WERI-Rb-1 (cell line): Measurements from ENCODE around the gene SLC2A9.

Source experiments
- DNase-seq: peaks from one replicate; pipeline ENCODE4 v3.0.0-alpha.2; 2020
- H3K27ac ChIP-seq: fragments of 250-450 bp; sonication (Bioruptor Pico); 2 replicates; pipeline ENCODE4 v1.5.1; 2020; ENCODE audit warnings: mild to moderate bottlenecking, moderate library complexity
- H3K27me3 ChIP-seq: fragments of 250-450 bp; sonication (Bioruptor Pico); 2 replicates; pipeline ENCODE4 v1.5.1; 2021; ENCODE audit warnings: mild to moderate bottlenecking, low read depth, moderate library complexity; ENCODE audit not compliant: insufficient read depth, severe bottlenecking
- H3K36me3 ChIP-seq: fragments of 250-450 bp; sonication (Bioruptor Pico); 2 replicates; pipeline ENCODE4 v1.5.1; 2020; ENCODE audit warnings: mild to moderate bottlenecking, moderate library complexity
- H3K4me3 ChIP-seq: 2 replicates; pipeline ENCODE4 v1.5.1; 2011; ENCODE audit warnings: low read depth, mild to moderate bottlenecking, control low read depth, low read length
- H3K9me3 ChIP-seq: fragments of 250-450 bp; sonication (Bioruptor Pico); 2 replicates; pipeline ENCODE4 v1.5.1; 2021; ENCODE audit warnings: mild to moderate bottlenecking, moderate library complexity; ENCODE audit not compliant: severe bottlenecking
- CTCF ChIP-seq: IDR thresholded peaks from 2 replicates; pipeline ENCODE4 v1.5.1; 2011; ENCODE audit warnings: low read depth, mild to moderate bottlenecking, control low read depth, inconsistent platforms, low read length

The SLC2A9 gene

GRCh38 chr4:10006601-10007435 lies 14.5 kb downstream of the SLC2A9 start:
- no peak for TF ChIP-seq CTCF
- no peaks in the 10 kb centered on the region for H3K27me3 ChIP-seq
- no peak overlapping the region for H3K27ac ChIP-seq
- no peak for DNase-seq
- H3K9me3 ChIP-seq, result no peaks in the 10 kb centered on the region
- H3K4me3 ChIP-seq, result no peak overlapping the region
- H3K36me3 ChIP-seq, result no peaks in the 10 kb centered on the region; the same call in 1 of the 2 replicates

- no peaks in the 10 kb centered on the region for H3K27me3 ChIP-seq
- H3K9me3 ChIP-seq, result no peaks in the 10 kb centered on the region
- no peak overlapping the region for H3K27ac ChIP-seq
- no peaks in the 10 kb centered on the region; the same call in 1 of the 2 replicates for H3K36me3 ChIP-seq
- no peak overlapping the region for H3K4me3 ChIP-seq
- TF ChIP-seq CTCF, result no peak
- no peak for DNase-seq
These were observed 15.1 kb downstream of the SLC2A9 start for GRCh38 chr4:10006231-10006600.

- no peaks in the 10 kb centered on the region for H3K27me3 ChIP-seq
- no peak overlapping the region for H3K27ac ChIP-seq
- TF ChIP-seq CTCF, result no peak
- no peaks in the 10 kb centered on the region; the same call in 1 of the 2 replicates for H3K36me3 ChIP-seq
- no peaks in the 10 kb centered on the region for H3K9me3 ChIP-seq
- DNase-seq, result no peak
- no peak overlapping the region for H3K4me3 ChIP-seq
These were observed 15.7 kb downstream of the SLC2A9 start for GRCh38 chr4:10005632-10006031.

GRCh38 chr4:10003666-10004065 lies 17.6 kb downstream of the SLC2A9 start:
- DNase-seq, result no peak
- no peaks in the 10 kb centered on the region for H3K27me3 ChIP-seq
- no peak for TF ChIP-seq CTCF
- no peaks in the 10 kb centered on the region for H3K9me3 ChIP-seq
- H3K36me3 ChIP-seq, result no peaks in the 10 kb centered on the region
- H3K27ac ChIP-seq, result no peak overlapping the region
- H3K4me3 ChIP-seq, result no peak overlapping the region

GRCh38 chr4:10002278-10002677 lies 19.0 kb downstream of the SLC2A9 start:
- Histone ChIP-seq H3K4me3 (no peak overlapping the region), H3K27ac (no peak overlapping the region), H3K36me3 (no peaks in the 10 kb centered on the region), H3K27me3 (no peaks in the 10 kb centered on the region), H3K9me3 (no peaks in the 10 kb centered on the region)
- no peak for DNase-seq
- TF ChIP-seq CTCF, result no peak

- no peak for TF ChIP-seq CTCF
- no peaks in the 10 kb centered on the region for H3K9me3 ChIP-seq
- no peaks in the 10 kb centered on the region for H3K36me3 ChIP-seq
- H3K4me3 ChIP-seq, result no peak overlapping the region
- H3K27ac ChIP-seq, result no peak overlapping the region
- no peak for DNase-seq
- H3K27me3 ChIP-seq, result no peaks in the 10 kb centered on the region
These were observed 19.5 kb downstream of the SLC2A9 start for GRCh38 chr4:10001757-10002156.
